ENCODE measurements around the gene WSCD2. TPM values are rescaled to one million over a fixed set of nuclear protein-coding genes. Genes with fewer than 3 reads are reported as not detected.

The WSCD2 gene
- total RNA-seq, 2 donors from 2014 or later, result 0.26 to 1.3 TPM

GRCh38 chr12:108207791-108208730 is 79.0 kb downstream of the WSCD2 start:
- DNase-seq, result no peak
- intact Hi-C loops (cut with DNase I), result no loop called here
- TF ChIP-seq CTCF (IDR thresholded peaks at IDR 0.05), result no peak
- TF ChIP-seq POLR2A (IDR thresholded peaks at IDR 0.05), result no peak
- Histone ChIP-seq H3K9me3 (peaks cover 0 to 6% (median 0%) of the 10 kb centered on the region in 3 donors), H3K36me3 (replicated peaks in 1 of 2; ENCODE audit: insufficient read depth in 1 of 2, low read depth in 2 of 2) (no peaks in the 10 kb centered on the region), H3K4me1 (no peaks in the 10 kb centered on the region), H3K27me3 (no peaks in the 10 kb centered on the region), H3K27ac (no peak overlapping the region), H3K4me3 (no peak overlapping the region)
- WGBS, 2 donors, result 9 to 13% methylated on average over 3 of the region's 3 CpGs
- ATAC-seq, result no peak

- H3K36me3 ChIP-seq (replicated peaks in 1 of 2; ENCODE audit: insufficient read depth in 1 of 2, low read depth in 2 of 2), result no peaks in the 10 kb centered on the region
- TF ChIP-seq CTCF (IDR thresholded peaks at IDR 0.05) (no peak), POLR2A (IDR thresholded peaks at IDR 0.05) (no peak)
- no peaks in the 10 kb centered on the region for H3K4me1 ChIP-seq
- no peaks in the 10 kb centered on the region for H3K9me3 ChIP-seq
- H3K27me3 ChIP-seq, result no peaks in the 10 kb centered on the region
- H3K27ac ChIP-seq, result no peak overlapping the region
- no peak overlapping the region for H3K4me3 ChIP-seq
- intact Hi-C loops (cut with DNase I), result no loop called here
- ATAC-seq, result no peak
- DNase-seq, result no peak
- WGBS, 2 donors, result 46 to 69% methylated on average over 10 to 22 of the region's 22 CpGs
These were observed 80.9 kb downstream of the WSCD2 start for GRCh38 chr12:108210001-108210400.

GRCh38 chr12:108211157-108211556 is 82.1 kb downstream of the WSCD2 start:
- H3K27me3 ChIP-seq, result no peaks in the 10 kb centered on the region
- ATAC-seq, result no peak
- H3K9me3 ChIP-seq, result no peaks in the 10 kb centered on the region
- no peaks in the 10 kb centered on the region for H3K4me1 ChIP-seq
- no peak overlapping the region for H3K27ac ChIP-seq
- no peak for DNase-seq
- no peak for TF ChIP-seq POLR2A (IDR thresholded peaks at IDR 0.05)
- no peak for TF ChIP-seq CTCF (IDR thresholded peaks at IDR 0.05)
- H3K36me3 ChIP-seq (replicated peaks in 1 of 2; ENCODE audit: insufficient read depth in 1 of 2, low read depth in 2 of 2), result no peaks in the 10 kb centered on the region
- intact Hi-C loops (cut with DNase I), result no loop called here
- 18 to 32% methylated on average over 2 of the region's 2 CpGs for WGBS, 2 donors
- H3K4me3 ChIP-seq, result no peak overlapping the region

GRCh38 chr12:108213871-108214445 is 84.9 kb downstream of the WSCD2 start:
- no peak for ATAC-seq
- no peaks in the 10 kb centered on the region for H3K36me3 ChIP-seq (replicated peaks in 1 of 2; ENCODE audit: insufficient read depth in 1 of 2, low read depth in 2 of 2)
- no peaks in the 10 kb centered on the region for H3K4me1 ChIP-seq
- WGBS, 2 donors, result 50 to 60% methylated on average over 6 of the region's 6 CpGs
- H3K4me3 ChIP-seq, result no peak overlapping the region
- H3K27me3 ChIP-seq, result no peaks in the 10 kb centered on the region
- no peaks in the 10 kb centered on the region for H3K9me3 ChIP-seq
- no peak overlapping the region for H3K27ac ChIP-seq
- intact Hi-C loops (cut with DNase I), result no loop called here
- no peak for TF ChIP-seq CTCF (IDR thresholded peaks at IDR 0.05)
- TF ChIP-seq POLR2A (IDR thresholded peaks at IDR 0.05), result no peak
- no peak for DNase-seq

All from body of pancreas (tissue), 4 donors.